H9 (cell line): ENCODE data around the gene STXBP1. TPM values are rescaled to one million over a fixed set of nuclear protein-coding genes. Genes with fewer than 3 reads are reported as not detected.

Experiments
- DNase-seq: peaks from one replicate; pipeline ENCODE4 v3.0.0-alpha.2; 2017
- H2AFZ ChIP-seq: one replicate; pipeline ENCODE4 v1.6.1; 2013; ENCODE audit warnings: mild to moderate bottlenecking, low read length, control low read depth, moderate library complexity
- H2AK5ac ChIP-seq: 2 replicates; pipeline ENCODE4 v1.6.1; 2013; ENCODE audit warnings: low read length, control low read depth, mixed read lengths; ENCODE audit not compliant: insufficient read length
- H2BK120ac ChIP-seq: one replicate; pipeline ENCODE4 v1.6.1; 2013; ENCODE audit warnings: low read depth, mild to moderate bottlenecking, low read length, control low read depth, inconsistent platforms; ENCODE audit not compliant: poor library complexity, severe bottlenecking
- H2BK12ac ChIP-seq: 2 replicates; pipeline ENCODE4 v1.6.1; 2013; ENCODE audit warnings: low read length, control low read depth, mixed read lengths, low read depth; ENCODE audit not compliant: insufficient read length
- H2BK15ac ChIP-seq: 2 replicates; pipeline ENCODE4 v1.6.1; 2013; ENCODE audit warnings: low read depth, low read length, control low read depth
- H2BK20ac ChIP-seq: one replicate; pipeline ENCODE4 v1.6.1; 2013; ENCODE audit warnings: low read depth, mild to moderate bottlenecking, low read length, control low read depth, inconsistent platforms; ENCODE audit not compliant: poor library complexity, severe bottlenecking
- H2BK5ac ChIP-seq: 2 replicates; pipeline ENCODE4 v1.6.1; 2013; ENCODE audit warnings: low read length, control low read depth, mixed read lengths; ENCODE audit not compliant: insufficient read length
- H3K14ac ChIP-seq: 2 replicates; pipeline ENCODE4 v1.6.1; 2013; ENCODE audit warnings: low read length, control low read depth; ENCODE audit not compliant: insufficient read depth
- H3K18ac ChIP-seq: 2 replicates; pipeline ENCODE4 v1.6.1; 2013; ENCODE audit warnings: low read depth, mild to moderate bottlenecking, mixed read lengths, low read length, control low read depth; ENCODE audit not compliant: insufficient read length
- H3K23ac ChIP-seq: 2 replicates; pipeline ENCODE4 v1.6.1; 2013; ENCODE audit warnings: low read length, control low read depth, mixed read lengths, low read depth; ENCODE audit not compliant: insufficient read length
- H3K23me2 ChIP-seq: 2 replicates; pipeline ENCODE4 v1.6.1; 2013; ENCODE audit warnings: low read depth, mild to moderate bottlenecking, mixed read lengths, low read length, control low read depth; ENCODE audit not compliant: insufficient read length, poor library complexity, severe bottlenecking
- H3K27ac ChIP-seq: 2 replicates; pipeline ENCODE4 v1.5.1; 2013; ENCODE audit warnings: low read length, control low read depth, mixed read lengths, low read depth; ENCODE audit not compliant: insufficient read length
- H3K27me3 ChIP-seq: 2 replicates; pipeline ENCODE4 v1.6.1; 2013; ENCODE audit warnings: low read length, control low read depth, inconsistent platforms; ENCODE audit not compliant: insufficient read depth
- H3K4ac ChIP-seq: 2 replicates; pipeline ENCODE4 v1.6.1; 2013; ENCODE audit warnings: low read depth, mild to moderate bottlenecking, control low read depth, inconsistent platforms, low read length, moderate library complexity
- H3K4me1 ChIP-seq: 2 replicates; pipeline ENCODE4 v1.6.1; 2013; ENCODE audit warnings: low read length, control low read depth, inconsistent platforms; ENCODE audit not compliant: insufficient read depth
- H3K4me2 ChIP-seq: 2 replicates; pipeline ENCODE4 v1.6.1; 2013; ENCODE audit warnings: low read length, control low read depth, mixed read lengths; ENCODE audit not compliant: insufficient read length, insufficient read depth
- H3K56ac ChIP-seq: 2 replicates; pipeline ENCODE4 v1.6.1; 2013; ENCODE audit warnings: low read depth, mild to moderate bottlenecking, mixed read lengths, low read length, control low read depth; ENCODE audit not compliant: insufficient read length
- H3K79me1 ChIP-seq: 2 replicates; pipeline ENCODE4 v1.6.1; 2013; ENCODE audit warnings: low read depth, mild to moderate bottlenecking, moderate library complexity, low read length, control low read depth, inconsistent platforms; ENCODE audit not compliant: insufficient read depth, poor library complexity, severe bottlenecking
- H3K79me2 ChIP-seq: 2 replicates; pipeline ENCODE4 v1.6.1; 2013; ENCODE audit warnings: low read length, control low read depth, inconsistent platforms; ENCODE audit not compliant: insufficient read depth
- H3K9ac ChIP-seq: 2 replicates; pipeline ENCODE4 v1.6.1; 2013; ENCODE audit warnings: low read length, control low read depth, mixed read lengths; ENCODE audit not compliant: insufficient read length; ENCODE audit errors: extremely low read depth
- H3K9me3 ChIP-seq: one replicate; pipeline ENCODE4 v1.6.1; 2013; ENCODE audit warnings: low read depth, low read length, inconsistent platforms; ENCODE audit not compliant: control insufficient read depth
- H3T11ph ChIP-seq: one replicate; pipeline ENCODE4 v1.6.1; 2013; ENCODE audit warnings: mild to moderate bottlenecking, low read length, control low read depth, inconsistent platforms
- H4K20me1 ChIP-seq: one replicate; pipeline ENCODE4 v1.6.1; 2013; ENCODE audit not compliant: control insufficient read depth, insufficient read length, insufficient read depth
- H4K5ac ChIP-seq: 2 replicates; pipeline ENCODE4 v1.6.1; 2013; ENCODE audit warnings: low read depth, mild to moderate bottlenecking, mixed read lengths, low read length, control low read depth; ENCODE audit not compliant: insufficient read length
- H4K8ac ChIP-seq: replicated peaks from 2 replicates; pipeline ENCODE4 v1.6.1; 2013; ENCODE audit warnings: low read length, control low read depth, mixed read lengths, low read depth; ENCODE audit not compliant: insufficient read length
- H4K91ac ChIP-seq: 2 replicates; pipeline ENCODE4 v1.6.1; 2013; ENCODE audit warnings: low read depth, mild to moderate bottlenecking, moderate library complexity, mixed read lengths, low read length, control low read depth; ENCODE audit not compliant: insufficient read length
- H3K27ac Mint-ChIP-seq, 3 experiments: 2 replicates in 2 of 3; 3 replicates in 1 of 3; pipeline ENCODE4 v1.8.0; 2020 to 2021; ENCODE audit warnings: mixed read lengths in 3 of 3, mild to moderate bottlenecking in 1 of 3, moderate library complexity in 1 of 3
- H3K27me3 Mint-ChIP-seq: 2 replicates; pipeline ENCODE4 v1.8.0; 2021; ENCODE audit warnings: low read depth, mild to moderate bottlenecking, moderate library complexity, mixed read lengths
- H3K36me3 Mint-ChIP-seq, 3 experiments: 2 replicates in 2 of 3; 3 replicates in 1 of 3; pipeline ENCODE4 v1.8.0; 2020 to 2021; ENCODE audit warnings: low read depth in 3 of 3, mixed read lengths in 3 of 3; ENCODE audit not compliant: insufficient read depth in 1 of 3
- H3K4me1 Mint-ChIP-seq, 2 experiments: 2 replicates each; pipeline ENCODE4 v1.8.0; 2020; ENCODE audit warnings: mixed read lengths in 2 of 2
- H3K4me3 Mint-ChIP-seq, 2 experiments: 2 replicates in 1 of 2; 3 replicates in 1 of 2; pipeline ENCODE4 v1.8.0; 2020 to 2021; ENCODE audit warnings: mild to moderate bottlenecking in 2 of 2, mixed read lengths in 2 of 2, moderate library complexity in 1 of 2
- H3K9me3 Mint-ChIP-seq, 2 experiments: 2 replicates in 1 of 2; 3 replicates in 1 of 2; pipeline ENCODE4 v1.8.0; 2020; ENCODE audit warnings: mild to moderate bottlenecking in 2 of 2, mixed read lengths in 2 of 2, moderate library complexity in 1 of 2
- CTCF ChIP-seq: fragments of 200-600 bp; sonication (generic); conservative IDR thresholded peaks from 3 replicates; pipeline ENCODE4 v1.8.0; 2021; ENCODE audit warnings: antibody characterized with exemption, mild to moderate bottlenecking
- whole genome bisulfite sequencing: extraction: QIAGEN DNeasy Blood & Tissue Kit; methylation state at CpG from one replicate; pipeline ENCODE4 v1.1.7; 2013; ENCODE audit warnings: missing lambda C conversion rate, low lambda C conversion rate, mixed read lengths; ENCODE audit not compliant: insufficient read length; ENCODE audit errors: extremely low coverage; 5-methylcytosine and 5-hydroxymethylcytosine counted together
- total RNA-seq: library from RNA; stranded (reverse); gene quantifications from 2 replicates; pipeline ENCODE4 v1.2.1, GENCODE V29; 2021

Gene STXBP1
- total RNA-seq, 1 experiment from 2014 or later, result 22.3 TPM

GRCh38 chr9:127613583-127613954 lies 1.5 kb downstream of the STXBP1 start:
- Histone ChIP-seq H3K23me2 (peaks cover 12% of the 10 kb centered on the region), H3K9ac (no peak overlapping the region), H2BK5ac (no peak overlapping the region), H2BK120ac (no peak overlapping the region), H3K18ac (no peak overlapping the region), H3K79me2 (0 out of 2 replicates have a peak, but pooled peaks cover 2% of the 10 kb centered on the region), H2BK12ac (no peak overlapping the region), H4K8ac (no peak overlapping the region), H3K9me3 (no peaks in the 10 kb centered on the region), H3K23ac (no peak overlapping the region), H4K20me1 (no peaks in the 10 kb centered on the region), H3K27me3 (no peaks in the 10 kb centered on the region), H2BK15ac (no peak overlapping the region), H3K4ac (no peak overlapping the region), H2AK5ac (no peak overlapping the region), H4K5ac (no peak overlapping the region), H3T11ph (no peak overlapping the region), H4K91ac (no peak overlapping the region), H3K4me2 (peak overlapping the region; percentile 72), H3K79me1 (no peaks in the 10 kb centered on the region), H3K14ac (no peak overlapping the region), H3K56ac (no peak overlapping the region), H3K27ac (no peak overlapping the region), H2BK20ac (no peak overlapping the region), H3K4me1 (peaks cover 4% of the 10 kb centered on the region; the same call in 1 of the 2 replicates), H2AFZ (no peak overlapping the region)
- no peak for DNase-seq
- WGBS, result no CpG with 5 or more reads among the region's 5 CpGs
- Mint-ChIP-seq H3K36me3 (no peaks in the 10 kb centered on the region), H3K27me3 (peaks cover 43% of the 10 kb centered on the region), H3K27ac (no peak overlapping the region), H3K4me3 (peak overlapping the region; percentile 82 to 97), H3K4me1 (peaks cover 15 to 22% of the 10 kb centered on the region in 2 experiments), H3K9me3 (no peaks in the 10 kb centered on the region; a peak in 1 of 5 replicates)
- TF ChIP-seq CTCF, result no peak
